Caco-2 (cell line): Measurements from ENCODE around the gene VASP. TPM values are rescaled to one million over a fixed set of nuclear protein-coding genes. Genes with fewer than 3 reads are reported as not detected.
A peak's percentile ranks its signal among the peaks of the same experiment; 100 is the strongest.

ENCODE experiments used
- BruUV-seq: library from RNA; stranded (reverse); fragments of 400-500 nt; replicated peaks from 2 replicates; lab custom pipeline; 2021; lab: Mats Ljungman, UMichigan
- CTCF ChIA-PET: fragments of 300-600 bp; sonication (Branson Sonifier 250); formaldehyde crosslinking; loops from one replicate; lab custom pipeline; 2022; ENCODE audit warnings: antibody characterized with exemption; lab: Charles Lee
- POLR2A ChIA-PET: fragments of 300-600 bp; sonication (Branson Sonifier 250); formaldehyde crosslinking; loops from one replicate; lab custom pipeline; 2022; ENCODE audit warnings: antibody characterized with exemption; lab: Charles Lee
- DNase-seq, 2 experiments: peaks; one replicate each; pipeline versions ENCODE4 v3.0.0 to v3.0.0-alpha.2; 2020 to 2022
- H3K27me3 ChIP-seq: replicated peaks from 2 replicates; pipeline ENCODE4 v1.6.0; 2011; ENCODE audit warnings: low read length; ENCODE audit not compliant: control insufficient read depth, insufficient read depth
- H3K36me3 ChIP-seq: 2 replicates; pipeline ENCODE4 v1.5.1; 2011; ENCODE audit warnings: low read length; ENCODE audit not compliant: control insufficient read depth, insufficient read depth
- H3K4me1 ChIP-seq: fragments of 250-450 bp; sonication (Bioruptor Pico); 2 replicates; pipeline ENCODE4 v1.5.1; 2020; ENCODE audit warnings: mild to moderate bottlenecking
- H3K4me3 ChIP-seq: 2 replicates; pipeline ENCODE4 v1.5.1; 2011; ENCODE audit warnings: low read depth, mild to moderate bottlenecking, control low read depth, low read length
- H3K9me3 ChIP-seq: fragments of 250-450 bp; sonication (Bioruptor Pico); 2 replicates; pipeline ENCODE4 v1.5.1; 2020; ENCODE audit warnings: mild to moderate bottlenecking, moderate library complexity
- H3K27ac Mint-ChIP-seq: one replicate; pipeline ENCODE4 v1.8.0; 2022; ENCODE audit warnings: mixed read lengths; ENCODE audit not compliant: unreplicated experiment
- H3K27me3 Mint-ChIP-seq: one replicate; pipeline ENCODE4 v1.8.0; 2022; ENCODE audit warnings: mixed read lengths; ENCODE audit not compliant: insufficient read depth, unreplicated experiment
- H3K36me3 Mint-ChIP-seq: one replicate; pipeline ENCODE4 v1.8.0; 2022; ENCODE audit warnings: mild to moderate bottlenecking, mixed read lengths; ENCODE audit not compliant: insufficient read depth, unreplicated experiment
- H3K4me1 Mint-ChIP-seq: one replicate; pipeline ENCODE4 v1.8.0; 2022; ENCODE audit warnings: low read depth, mixed read lengths; ENCODE audit not compliant: unreplicated experiment
- H3K4me3 Mint-ChIP-seq: one replicate; pipeline ENCODE4 v1.8.0; 2022; ENCODE audit warnings: mild to moderate bottlenecking, moderate library complexity, mixed read lengths; ENCODE audit not compliant: unreplicated experiment
- H3K9me3 Mint-ChIP-seq: one replicate; pipeline ENCODE4 v1.8.0; 2022; ENCODE audit warnings: mixed read lengths; ENCODE audit not compliant: unreplicated experiment
- CTCF ChIP-seq, 2 experiments: fragments of 200-600 bp in 1 of 2; IDR thresholded peaks; 1 replicate in 1 of 2; 2 replicates in 1 of 2; pipeline versions ENCODE4 v1.5.1 to v1.8.0; 2011 to 2022; ENCODE audit warnings: antibody characterized with exemption in 1 of 2, control low read depth in 1 of 2, inconsistent platforms in 1 of 2, low read depth in 1 of 2, low read length in 1 of 2, mild to moderate bottlenecking in 1 of 2, moderate library complexity in 1 of 2; ENCODE audit not compliant: insufficient read depth in 1 of 2, severe bottlenecking in 1 of 2, unreplicated experiment in 1 of 2
- intact Hi-C: fragments of 100-400 bp; cut with micrococcal nuclease; formaldehyde crosslinking; loops from one replicate; pipeline ENCODE4 v1.10.0; 2022; ENCODE audit not compliant: unreplicated experiment
- total RNA-seq: library from RNA; stranded (reverse); gene quantifications from 2 replicates; pipeline ENCODE4 v1.2.3, GENCODE V29; 2022

The VASP gene
- total RNA-seq, 1 experiment from 2014 or later = 72.4 TPM

GRCh38 chr19:45489216-45489855 is 17.9 kb upstream of the VASP start:
- no peak for DNase-seq
- Histone ChIP-seq H3K4me3 (no peak overlapping the region), H3K9me3 (no peaks in the 10 kb centered on the region), H3K36me3 (no peaks in the 10 kb centered on the region), H3K27me3 (no peaks in the 10 kb centered on the region), H3K4me1 (0 out of 2 replicates have a peak, but pooled peaks cover 3% of the 10 kb centered on the region)
- Mint-ChIP-seq H3K4me3 (no peak overlapping the region), H3K9me3 (no peaks in the 10 kb centered on the region), H3K27me3 (no peaks in the 10 kb centered on the region), H3K4me1 (peaks cover 10% of the 10 kb centered on the region), H3K36me3 (peaks cover 4% of the 10 kb centered on the region), H3K27ac (no peak overlapping the region)
- POLR2A ChIA-PET = no interaction called here
- TF ChIP-seq CTCF (IDR thresholded peaks at IDR 0.05; ENCODE audit: insufficient read depth in 1 of 2, low read depth in 1 of 2, low read length in 1 of 2, severe bottlenecking in 1 of 2, unreplicated experiment in 1 of 2) = no peak
- intact Hi-C loops = no loop called here
- CTCF ChIA-PET = no interaction called here
- no TSS peak for BruUV-seq

- Histone ChIP-seq H3K27me3 (no peaks in the 10 kb centered on the region), H3K9me3 (no peaks in the 10 kb centered on the region), H3K4me1 (peaks cover 9% of the 10 kb centered on the region; the same call in 1 of the 2 replicates), H3K4me3 (peak overlapping the region; percentile 34; the same call in 1 of the 2 replicates), H3K36me3 (no peaks in the 10 kb centered on the region)
- Mint-ChIP-seq H3K27ac (peak overlapping the region; percentile 89), H3K36me3 (peaks cover 4% of the 10 kb centered on the region), H3K9me3 (no peaks in the 10 kb centered on the region), H3K4me3 (peak overlapping the region; percentile 88), H3K4me1 (peaks cover 11% of the 10 kb centered on the region), H3K27me3 (peaks cover 8% of the 10 kb centered on the region)
- no peak for DNase-seq
- ChIA-PET POLR2A (no interaction called here), CTCF (no interaction called here)
- BruUV-seq = no TSS peak
- intact Hi-C loops = loop anchor here (2.0 to 10.0 kb wide), 2 partner anchors 15 to 153 kb away; partner anchors contain the start of gene VASP
- no peak for TF ChIP-seq CTCF (IDR thresholded peaks at IDR 0.05; ENCODE audit: insufficient read depth in 1 of 2, low read depth in 1 of 2, low read length in 1 of 2, severe bottlenecking in 1 of 2, unreplicated experiment in 1 of 2)
Observed at GRCh38 chr19:45492137-45492626, 15.1 kb upstream of the VASP start.

DNA sequence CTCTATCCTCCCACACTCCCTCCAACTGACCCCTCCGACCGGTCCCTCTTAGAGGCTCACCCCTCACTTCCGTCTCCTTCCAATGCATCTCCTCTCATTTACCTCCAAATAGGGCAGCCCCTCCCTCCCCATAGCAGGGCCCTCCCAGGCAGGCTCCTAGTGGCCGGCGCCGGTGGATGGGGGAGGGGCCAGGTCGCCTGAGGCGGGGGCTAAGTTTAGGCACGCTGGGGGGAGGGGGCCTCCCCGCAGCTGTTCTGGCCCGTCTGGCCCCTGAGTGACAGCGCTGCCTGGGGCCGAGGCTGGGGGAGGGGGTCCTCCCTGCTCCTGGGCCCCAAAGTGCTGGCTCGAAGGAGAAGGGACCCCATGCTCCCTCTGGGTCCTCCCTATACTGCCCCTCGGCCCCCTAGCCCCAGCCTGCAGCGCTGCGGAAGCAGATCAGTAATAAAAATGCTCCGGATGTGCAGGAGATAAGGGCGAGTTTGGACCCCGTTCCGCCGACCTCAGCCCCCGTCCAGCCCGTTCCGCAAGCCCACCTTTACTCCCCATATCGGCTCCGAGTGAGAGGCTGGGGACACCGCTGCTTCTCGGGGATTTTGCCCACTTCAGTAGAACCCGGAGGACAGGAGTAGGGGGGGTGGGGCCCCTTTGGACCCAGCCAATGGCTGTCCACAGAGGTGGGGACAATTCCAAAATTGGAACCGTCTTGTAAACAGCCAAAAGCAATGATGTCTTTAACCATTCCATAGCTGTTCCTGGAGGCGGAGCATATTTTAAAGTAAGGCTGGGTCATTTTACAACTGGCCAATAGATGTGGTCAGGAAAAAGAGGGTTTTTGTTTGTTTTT is 14.4 kb upstream of the VASP start:
- peak overlapping the region; percentile 34 for H3K4me3 ChIP-seq
- ChIA-PET CTCF (interaction anchor here (1.0 kb wide), 2 partner anchors 8 to 14 kb away, joined by 4 to 5 read pairs; no protein-coding TSS in a partner anchor), POLR2A (interaction anchor here (0.6 kb wide), 1 partner anchor 238 kb away, joined by 4 read pairs; the partner anchor contains the start of gene FBXO46)
- no peak for TF ChIP-seq CTCF (IDR thresholded peaks at IDR 0.05; ENCODE audit: insufficient read depth in 1 of 2, low read depth in 1 of 2, low read length in 1 of 2, severe bottlenecking in 1 of 2, unreplicated experiment in 1 of 2)
- Mint-ChIP-seq H3K9me3 (no peaks in the 10 kb centered on the region), H3K36me3 (peaks cover 4% of the 10 kb centered on the region), H3K4me3 (peak overlapping the region; percentile 88), H3K27ac (peak overlapping the region; percentile 89), H3K4me1 (peaks cover 15% of the 10 kb centered on the region), H3K27me3 (peaks cover 8% of the 10 kb centered on the region)
- peak; percentile 68 to 73 for DNase-seq
- intact Hi-C loops = loop anchor here (2.0 to 10.0 kb wide), 2 partner anchors 14 to 152 kb away; partner anchors contain the start of gene VASP
- BruUV-seq = no TSS peak
- peaks cover 11% of the 10 kb centered on the region for H3K4me1 ChIP-seq
- no peaks in the 10 kb centered on the region for H3K36me3 ChIP-seq
- H3K27me3 ChIP-seq = no peaks in the 10 kb centered on the region
- H3K9me3 ChIP-seq = no peaks in the 10 kb centered on the region
